ENCODE results near the gene HELZ.

HELZ gene

GRCh38 chr17:67139784-67140665 lies 105.0 kb downstream of the HELZ start:
- TF ChIP-seq YY1 (IDR thresholded peaks at IDR 0.05; ENCODE audit: insufficient read depth, insufficient read length) (no peak), SUZ12 (IDR thresholded peaks at IDR 0.05; ENCODE audit: extremely low read depth, insufficient read depth, insufficient read length) (no peak), ZNF274 (IDR thresholded peaks at IDR 0.05; ENCODE audit: low read depth, low read length) (no peak)
- H3K9ac ChIP-seq (ENCODE audit: insufficient read length, low read depth), result no peak overlapping the region
- H3K9me3 ChIP-seq (ENCODE audit: insufficient read depth, low read length), result no peaks in the 10 kb centered on the region
- no peaks in the 10 kb centered on the region for H3K4me1 ChIP-seq (ENCODE audit: insufficient read depth, insufficient read length)
- DNase-seq (ENCODE audit: low read depth, low spot score), result no peak
- H3K27me3 ChIP-seq (ENCODE audit: insufficient read depth, insufficient read length), result no peaks in the 10 kb centered on the region
- H3K36me3 ChIP-seq (ENCODE audit: insufficient read depth, insufficient read length, low read length), result peaks cover 65% of the 10 kb centered on the region
- no peak overlapping the region for H3K4me3 ChIP-seq (ENCODE audit: insufficient read length, low read depth)

- Histone ChIP-seq H3K27me3 (ENCODE audit: insufficient read depth, insufficient read length) (no peaks in the 10 kb centered on the region), H3K4me3 (ENCODE audit: insufficient read length, low read depth) (no peak overlapping the region), H3K9ac (ENCODE audit: insufficient read length, low read depth) (no peak overlapping the region), H3K9me3 (ENCODE audit: insufficient read depth, low read length) (no peaks in the 10 kb centered on the region), H3K36me3 (ENCODE audit: insufficient read depth, insufficient read length, low read length) (peaks cover 58% of the 10 kb centered on the region), H3K4me1 (ENCODE audit: insufficient read depth, insufficient read length) (no peaks in the 10 kb centered on the region)
- no peak for DNase-seq (ENCODE audit: low read depth, low spot score)
- TF ChIP-seq YY1 (IDR thresholded peaks at IDR 0.05; ENCODE audit: insufficient read depth, insufficient read length) (no peak), ZNF274 (IDR thresholded peaks at IDR 0.05; ENCODE audit: low read depth, low read length) (no peak), SUZ12 (IDR thresholded peaks at IDR 0.05; ENCODE audit: extremely low read depth, insufficient read depth, insufficient read length) (no peak)
Measured at GRCh38 chr17:67139289-67139688, 105.7 kb downstream of the HELZ start.

GRCh38 chr17:67138392-67138791 lies 106.6 kb downstream of the HELZ start:
- no peak overlapping the region for H3K4me3 ChIP-seq (ENCODE audit: insufficient read length, low read depth)
- no peak for TF ChIP-seq ZNF274 (IDR thresholded peaks at IDR 0.05; ENCODE audit: low read depth, low read length)
- no peak for TF ChIP-seq YY1 (IDR thresholded peaks at IDR 0.05; ENCODE audit: insufficient read depth, insufficient read length)
- no peak for TF ChIP-seq SUZ12 (IDR thresholded peaks at IDR 0.05; ENCODE audit: extremely low read depth, insufficient read depth, insufficient read length)
- H3K9me3 ChIP-seq (ENCODE audit: insufficient read depth, low read length), result no peaks in the 10 kb centered on the region
- H3K4me1 ChIP-seq (ENCODE audit: insufficient read depth, insufficient read length), result no peaks in the 10 kb centered on the region
- DNase-seq (ENCODE audit: low read depth, low spot score), result no peak
- peaks cover 57% of the 10 kb centered on the region for H3K36me3 ChIP-seq (ENCODE audit: insufficient read depth, insufficient read length, low read length)
- no peaks in the 10 kb centered on the region for H3K27me3 ChIP-seq (ENCODE audit: insufficient read depth, insufficient read length)
- H3K9ac ChIP-seq (ENCODE audit: insufficient read length, low read depth), result no peak overlapping the region

- peaks cover 53% of the 10 kb centered on the region for H3K36me3 ChIP-seq (ENCODE audit: insufficient read depth, insufficient read length, low read length)
- no peak overlapping the region for H3K4me3 ChIP-seq (ENCODE audit: insufficient read length, low read depth)
Measured at GRCh38 chr17:67137860-67138259, 107.1 kb downstream of the HELZ start.

GRCh38 chr17:67137026-67137370 lies 108.0 kb downstream of the HELZ start:
- Histone ChIP-seq H3K4me1 (ENCODE audit: insufficient read depth, insufficient read length) (no peaks in the 10 kb centered on the region), H3K27me3 (ENCODE audit: insufficient read depth, insufficient read length) (no peaks in the 10 kb centered on the region), H3K9me3 (ENCODE audit: insufficient read depth, low read length) (no peaks in the 10 kb centered on the region), H3K9ac (ENCODE audit: insufficient read length, low read depth) (no peak overlapping the region), H3K36me3 (ENCODE audit: insufficient read depth, insufficient read length, low read length) (peaks cover 49% of the 10 kb centered on the region), H3K4me3 (ENCODE audit: insufficient read length, low read depth) (no peak overlapping the region)
- TF ChIP-seq YY1 (IDR thresholded peaks at IDR 0.05; ENCODE audit: insufficient read depth, insufficient read length) (no peak), SUZ12 (IDR thresholded peaks at IDR 0.05; ENCODE audit: extremely low read depth, insufficient read depth, insufficient read length) (no peak), ZNF274 (IDR thresholded peaks at IDR 0.05; ENCODE audit: low read depth, low read length) (no peak)
- DNase-seq (ENCODE audit: low read depth, low spot score), result no peak

More at GRCh38 chr17:67137860-67138259, 107.1 kb downstream of the HELZ start:
- DNase-seq (ENCODE audit: low read depth, low spot score), result no peak
- TF ChIP-seq SUZ12 (IDR thresholded peaks at IDR 0.05; ENCODE audit: extremely low read depth, insufficient read depth, insufficient read length), result no peak
- TF ChIP-seq YY1 (IDR thresholded peaks at IDR 0.05; ENCODE audit: insufficient read depth, insufficient read length), result no peak
- no peak for TF ChIP-seq ZNF274 (IDR thresholded peaks at IDR 0.05; ENCODE audit: low read depth, low read length)
- Histone ChIP-seq H3K4me1 (ENCODE audit: insufficient read depth, insufficient read length) (no peaks in the 10 kb centered on the region), H3K27me3 (ENCODE audit: insufficient read depth, insufficient read length) (no peaks in the 10 kb centered on the region), H3K9ac (ENCODE audit: insufficient read length, low read depth) (no peak overlapping the region), H3K9me3 (ENCODE audit: insufficient read depth, low read length) (no peaks in the 10 kb centered on the region)

GRCh38 chr17:67136191-67137025 lies 108.6 kb downstream of the HELZ start:
- Histone ChIP-seq H3K27me3 (ENCODE audit: insufficient read depth, insufficient read length) (no peaks in the 10 kb centered on the region), H3K4me1 (ENCODE audit: insufficient read depth, insufficient read length) (no peaks in the 10 kb centered on the region), H3K4me3 (ENCODE audit: insufficient read length, low read depth) (no peak overlapping the region), H3K9ac (ENCODE audit: insufficient read length, low read depth) (no peak overlapping the region), H3K36me3 (ENCODE audit: insufficient read depth, insufficient read length, low read length) (peaks cover 48% of the 10 kb centered on the region), H3K9me3 (ENCODE audit: insufficient read depth, low read length) (no peaks in the 10 kb centered on the region)
- DNase-seq (ENCODE audit: low read depth, low spot score), result no peak
- TF ChIP-seq YY1 (IDR thresholded peaks at IDR 0.05; ENCODE audit: insufficient read depth, insufficient read length) (no peak), ZNF274 (IDR thresholded peaks at IDR 0.05; ENCODE audit: low read depth, low read length) (no peak), SUZ12 (IDR thresholded peaks at IDR 0.05; ENCODE audit: extremely low read depth, insufficient read depth, insufficient read length) (no peak)

GRCh38 chr17:67133161-67133560 lies 111.8 kb downstream of the HELZ start:
- no peak for DNase-seq (ENCODE audit: low read depth, low spot score)
- H3K36me3 ChIP-seq (ENCODE audit: insufficient read depth, insufficient read length, low read length), result peaks cover 40% of the 10 kb centered on the region
- H3K9ac ChIP-seq (ENCODE audit: insufficient read length, low read depth), result no peak overlapping the region
- no peaks in the 10 kb centered on the region for H3K9me3 ChIP-seq (ENCODE audit: insufficient read depth, low read length)
- no peak overlapping the region for H3K4me3 ChIP-seq (ENCODE audit: insufficient read length, low read depth)
- TF ChIP-seq YY1 (IDR thresholded peaks at IDR 0.05; ENCODE audit: insufficient read depth, insufficient read length) (no peak), ZNF274 (IDR thresholded peaks at IDR 0.05; ENCODE audit: low read depth, low read length) (no peak), SUZ12 (IDR thresholded peaks at IDR 0.05; ENCODE audit: extremely low read depth, insufficient read depth, insufficient read length) (no peak)
- no peaks in the 10 kb centered on the region for H3K4me1 ChIP-seq (ENCODE audit: insufficient read depth, insufficient read length)
- no peaks in the 10 kb centered on the region for H3K27me3 ChIP-seq (ENCODE audit: insufficient read depth, insufficient read length)

All from NT2/D1 (cell line).